WTC11 (cell line): Measurements from ENCODE around the gene CSRP3.

Source experiments
- CBFB ChIP-seq: sonication (generic); formaldehyde crosslinking; IDR thresholded peaks from 2 replicates; pipeline ENCODE4 v1.8.1; 2022; ENCODE audit warnings: mild to moderate bottlenecking, low read depth, missing genetic modification reagents
- CREB1 ChIP-seq: sonication (generic); formaldehyde crosslinking; IDR thresholded peaks from 2 replicates; pipeline ENCODE4 v1.8.0; 2023; ENCODE audit warnings: mild to moderate bottlenecking, missing genetic modification reagents
- E2F4 ChIP-seq: sonication (generic); formaldehyde crosslinking; IDR thresholded peaks from 2 replicates; pipeline ENCODE4 v1.8.1; 2022; ENCODE audit warnings: low read depth, mild to moderate bottlenecking, moderate library complexity, missing genetic modification reagents, borderline replicate concordance
- ESRRA ChIP-seq: sonication (generic); formaldehyde crosslinking; IDR thresholded peaks from 2 replicates; pipeline ENCODE4 v1.8.1; 2022; ENCODE audit warnings: mild to moderate bottlenecking, missing genetic modification reagents, borderline replicate concordance
- JUN ChIP-seq: sonication (generic); formaldehyde crosslinking; IDR thresholded peaks from 2 replicates; pipeline ENCODE4 v1.8.0; 2023; ENCODE audit warnings: mild to moderate bottlenecking, missing genetic modification reagents
- NFYB ChIP-seq: sonication (generic); formaldehyde crosslinking; conservative IDR thresholded peaks from 2 replicates; pipeline ENCODE4 v1.8.0; 2022; ENCODE audit warnings: low read depth, missing genetic modification reagents
- ZNF671 ChIP-seq: fragments of 250-450 bp; sonication (Bioruptor Pico); IDR thresholded peaks from 2 replicates; pipeline ENCODE4 v1.8.0; 2021; ENCODE audit warnings: mild to moderate bottlenecking
- TF ChIP-seq, protein P1 (sequence below): fragments of 200-600 bp; IDR thresholded peaks from 2 replicates; pipeline ENCODE4 v1.8.0; 2022; ENCODE audit warnings: antibody characterized with exemption
- TF ChIP-seq, protein P2 (sequence below): sonication (generic); formaldehyde crosslinking; IDR thresholded peaks from 2 replicates; pipeline ENCODE4 v1.8.0; 2022; ENCODE audit warnings: mild to moderate bottlenecking, missing genetic modification reagents
- TF ChIP-seq, protein P3 (sequence below): sonication (generic); formaldehyde crosslinking; IDR thresholded peaks from 2 replicates; pipeline ENCODE4 v1.8.1; 2023; ENCODE audit warnings: mild to moderate bottlenecking, missing genetic modification reagents, borderline replicate concordance

GRCh38 chr11:19187833-19188258 is 13.9 kb downstream of the CSRP3 start:
- TF ChIP-seq CREB1 (CRISPR knock-in tag) (no peak), ESRRA (CRISPR knock-in tag) (no peak), JUN (CRISPR knock-in tag) (no peak), CBFB (CRISPR knock-in tag) (no peak), E2F4 (CRISPR knock-in tag) (no peak), ZNF671 (CRISPR knock-in tag) (no peak), NFYB (CRISPR knock-in tag) (no peak)
- TF ChIP-seq, protein P1, sequence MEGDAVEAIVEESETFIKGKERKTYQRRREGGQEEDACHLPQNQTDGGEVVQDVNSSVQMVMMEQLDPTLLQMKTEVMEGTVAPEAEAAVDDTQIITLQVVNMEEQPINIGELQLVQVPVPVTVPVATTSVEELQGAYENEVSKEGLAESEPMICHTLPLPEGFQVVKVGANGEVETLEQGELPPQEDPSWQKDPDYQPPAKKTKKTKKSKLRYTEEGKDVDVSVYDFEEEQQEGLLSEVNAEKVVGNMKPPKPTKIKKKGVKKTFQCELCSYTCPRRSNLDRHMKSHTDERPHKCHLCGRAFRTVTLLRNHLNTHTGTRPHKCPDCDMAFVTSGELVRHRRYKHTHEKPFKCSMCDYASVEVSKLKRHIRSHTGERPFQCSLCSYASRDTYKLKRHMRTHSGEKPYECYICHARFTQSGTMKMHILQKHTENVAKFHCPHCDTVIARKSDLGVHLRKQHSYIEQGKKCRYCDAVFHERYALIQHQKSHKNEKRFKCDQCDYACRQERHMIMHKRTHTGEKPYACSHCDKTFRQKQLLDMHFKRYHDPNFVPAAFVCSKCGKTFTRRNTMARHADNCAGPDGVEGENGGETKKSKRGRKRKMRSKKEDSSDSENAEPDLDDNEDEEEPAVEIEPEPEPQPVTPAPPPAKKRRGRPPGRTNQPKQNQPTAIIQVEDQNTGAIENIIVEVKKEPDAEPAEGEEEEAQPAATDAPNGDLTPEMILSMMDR = no peak
- TF ChIP-seq, protein P2, sequence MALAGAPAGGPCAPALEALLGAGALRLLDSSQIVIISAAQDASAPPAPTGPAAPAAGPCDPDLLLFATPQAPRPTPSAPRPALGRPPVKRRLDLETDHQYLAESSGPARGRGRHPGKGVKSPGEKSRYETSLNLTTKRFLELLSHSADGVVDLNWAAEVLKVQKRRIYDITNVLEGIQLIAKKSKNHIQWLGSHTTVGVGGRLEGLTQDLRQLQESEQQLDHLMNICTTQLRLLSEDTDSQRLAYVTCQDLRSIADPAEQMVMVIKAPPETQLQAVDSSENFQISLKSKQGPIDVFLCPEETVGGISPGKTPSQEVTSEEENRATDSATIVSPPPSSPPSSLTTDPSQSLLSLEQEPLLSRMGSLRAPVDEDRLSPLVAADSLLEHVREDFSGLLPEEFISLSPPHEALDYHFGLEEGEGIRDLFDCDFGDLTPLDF (CRISPR knock-in tag) = no peak
- TF ChIP-seq, protein P3, sequence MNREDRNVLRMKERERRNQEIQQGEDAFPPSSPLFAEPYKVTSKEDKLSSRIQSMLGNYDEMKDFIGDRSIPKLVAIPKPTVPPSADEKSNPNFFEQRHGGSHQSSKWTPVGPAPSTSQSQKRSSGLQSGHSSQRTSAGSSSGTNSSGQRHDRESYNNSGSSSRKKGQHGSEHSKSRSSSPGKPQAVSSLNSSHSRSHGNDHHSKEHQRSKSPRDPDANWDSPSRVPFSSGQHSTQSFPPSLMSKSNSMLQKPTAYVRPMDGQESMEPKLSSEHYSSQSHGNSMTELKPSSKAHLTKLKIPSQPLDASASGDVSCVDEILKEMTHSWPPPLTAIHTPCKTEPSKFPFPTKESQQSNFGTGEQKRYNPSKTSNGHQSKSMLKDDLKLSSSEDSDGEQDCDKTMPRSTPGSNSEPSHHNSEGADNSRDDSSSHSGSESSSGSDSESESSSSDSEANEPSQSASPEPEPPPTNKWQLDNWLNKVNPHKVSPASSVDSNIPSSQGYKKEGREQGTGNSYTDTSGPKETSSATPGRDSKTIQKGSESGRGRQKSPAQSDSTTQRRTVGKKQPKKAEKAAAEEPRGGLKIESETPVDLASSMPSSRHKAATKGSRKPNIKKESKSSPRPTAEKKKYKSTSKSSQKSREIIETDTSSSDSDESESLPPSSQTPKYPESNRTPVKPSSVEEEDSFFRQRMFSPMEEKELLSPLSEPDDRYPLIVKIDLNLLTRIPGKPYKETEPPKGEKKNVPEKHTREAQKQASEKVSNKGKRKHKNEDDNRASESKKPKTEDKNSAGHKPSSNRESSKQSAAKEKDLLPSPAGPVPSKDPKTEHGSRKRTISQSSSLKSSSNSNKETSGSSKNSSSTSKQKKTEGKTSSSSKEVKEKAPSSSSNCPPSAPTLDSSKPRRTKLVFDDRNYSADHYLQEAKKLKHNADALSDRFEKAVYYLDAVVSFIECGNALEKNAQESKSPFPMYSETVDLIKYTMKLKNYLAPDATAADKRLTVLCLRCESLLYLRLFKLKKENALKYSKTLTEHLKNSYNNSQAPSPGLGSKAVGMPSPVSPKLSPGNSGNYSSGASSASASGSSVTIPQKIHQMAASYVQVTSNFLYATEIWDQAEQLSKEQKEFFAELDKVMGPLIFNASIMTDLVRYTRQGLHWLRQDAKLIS (CRISPR knock-in tag) = no peak
